Effector memory CD4-positive, alpha-beta T cell (primary cell): ENCODE measurements around the gene HSP90AB1.

ENCODE experiments used
- DNase-seq, 3 donors: peaks; one replicate each; pipeline ENCODE4 v3.0.0-alpha.2; 2020
- H3K27ac ChIP-seq: 2 replicates; pipeline ENCODE4 v1.7.0; 2013; ENCODE audit warnings: mild to moderate bottlenecking, low read length, moderate library complexity; ENCODE audit not compliant: insufficient read depth, poor library complexity, severe bottlenecking
- H3K27me3 ChIP-seq: replicated peaks from 2 replicates; pipeline ENCODE4 v1.7.0; 2013; ENCODE audit warnings: mild to moderate bottlenecking, low read length; ENCODE audit not compliant: insufficient read depth, control insufficient read depth, poor library complexity, severe bottlenecking
- H3K36me3 ChIP-seq: 2 replicates; pipeline ENCODE4 v1.7.0; 2013; ENCODE audit warnings: mild to moderate bottlenecking, low read length, moderate library complexity; ENCODE audit not compliant: control insufficient read depth, insufficient read depth
- H3K4me1 ChIP-seq: 2 replicates; pipeline ENCODE4 v1.7.0; 2013; ENCODE audit warnings: low read length, mild to moderate bottlenecking; ENCODE audit not compliant: control insufficient read depth, insufficient read depth, poor library complexity, severe bottlenecking
- H3K4me3 ChIP-seq: 2 replicates; pipeline ENCODE4 v1.7.0; 2013; ENCODE audit warnings: low read length, low read depth, mild to moderate bottlenecking; ENCODE audit not compliant: insufficient read depth, poor library complexity, severe bottlenecking
- H3K9me3 ChIP-seq: 2 replicates; pipeline ENCODE4 v1.7.0; 2013; ENCODE audit warnings: mild to moderate bottlenecking, low read length, moderate library complexity; ENCODE audit not compliant: control insufficient read depth

Gene HSP90AB1

GRCh38 chr6:44235891-44236516, 10.9 kb upstream of the HSP90AB1 start:
- DNase-seq: no peak
- H3K27ac ChIP-seq: no peak overlapping the region
- no peaks in the 10 kb centered on the region for H3K27me3 ChIP-seq
- H3K36me3 ChIP-seq: no peaks in the 10 kb centered on the region
- peaks cover 5% of the 10 kb centered on the region for H3K4me1 ChIP-seq
- no peaks in the 10 kb centered on the region for H3K9me3 ChIP-seq
- no peak overlapping the region for H3K4me3 ChIP-seq

GRCh38 chr6:44237021-44237812, 9.7 kb upstream of the HSP90AB1 start:
- H3K36me3 ChIP-seq: no peaks in the 10 kb centered on the region
- peak overlapping the region; percentile 87 for H3K27ac ChIP-seq
- peaks cover 5% of the 10 kb centered on the region for H3K4me1 ChIP-seq
- peak overlapping the region; percentile 75 for H3K4me3 ChIP-seq
- peak; percentile 61 to 64 (median 61) for DNase-seq
- no peaks in the 10 kb centered on the region for H3K27me3 ChIP-seq
- H3K9me3 ChIP-seq: no peaks in the 10 kb centered on the region

GRCh38 chr6:44237813-44238433, 9.0 kb upstream of the HSP90AB1 start:
- H3K36me3 ChIP-seq: no peaks in the 10 kb centered on the region
- peak overlapping the region; percentile 87 for H3K27ac ChIP-seq
- H3K4me1 ChIP-seq: peaks cover 5% of the 10 kb centered on the region
- no peaks in the 10 kb centered on the region for H3K27me3 ChIP-seq
- peak; percentile 58 to 69 (median 62) for DNase-seq
- peak overlapping the region; percentile 75 for H3K4me3 ChIP-seq
- H3K9me3 ChIP-seq: no peaks in the 10 kb centered on the region

- Histone ChIP-seq H3K27ac (no peak overlapping the region), H3K4me1 (peaks cover 5% of the 10 kb centered on the region), H3K36me3 (no peaks in the 10 kb centered on the region), H3K4me3 (no peak overlapping the region), H3K9me3 (no peaks in the 10 kb centered on the region), H3K27me3 (no peaks in the 10 kb centered on the region)
- no peak for DNase-seq
Measured at GRCh38 chr6:44238687-44239350, 8.1 kb upstream of the HSP90AB1 start.

- H3K4me1 ChIP-seq: peaks cover 10% of the 10 kb centered on the region
- H3K27ac ChIP-seq: no peak overlapping the region
- H3K36me3 ChIP-seq: peaks cover 1% of the 10 kb centered on the region
- no peaks in the 10 kb centered on the region for H3K27me3 ChIP-seq
- no peak overlapping the region for H3K4me3 ChIP-seq
- no peaks in the 10 kb centered on the region for H3K9me3 ChIP-seq
- no peak for DNase-seq
Measured at GRCh38 chr6:44243345-44243744, 3.6 kb upstream of the HSP90AB1 start.

- peak overlapping the region; percentile 83 for H3K27ac ChIP-seq
- no peak for DNase-seq
- no peaks in the 10 kb centered on the region for H3K27me3 ChIP-seq
- peak overlapping the region; percentile 80 for H3K4me3 ChIP-seq
- no peaks in the 10 kb centered on the region for H3K9me3 ChIP-seq
- H3K36me3 ChIP-seq: peaks cover 21% of the 10 kb centered on the region
- peaks cover 18% of the 10 kb centered on the region for H3K4me1 ChIP-seq
Measured at GRCh38 chr6:44245391-44245911, 1.4 kb upstream of the HSP90AB1 start.

GRCh38 chr6:44245912-44246662, 814 bp upstream of the HSP90AB1 start:
- peaks cover 18% of the 10 kb centered on the region for H3K4me1 ChIP-seq
- H3K27ac ChIP-seq: peak overlapping the region; percentile 83
- H3K9me3 ChIP-seq: no peaks in the 10 kb centered on the region
- H3K36me3 ChIP-seq: peaks cover 27% of the 10 kb centered on the region
- DNase-seq: peak; percentile 57 to 74 (median 66)
- no peaks in the 10 kb centered on the region for H3K27me3 ChIP-seq
- H3K4me3 ChIP-seq: peak overlapping the region; percentile 80

GRCh38 chr6:44247338-44248302, 719 bp downstream of the HSP90AB1 start:
- Histone ChIP-seq H3K27me3 (no peaks in the 10 kb centered on the region), H3K36me3 (peaks cover 43% of the 10 kb centered on the region), H3K4me1 (peaks cover 18% of the 10 kb centered on the region), H3K27ac (peak overlapping the region; percentile 83), H3K4me3 (peak overlapping the region; percentile 80), H3K9me3 (no peaks in the 10 kb centered on the region)
- peak; percentile 80 to 87 (median 86) for DNase-seq
